ENCODE results near the gene ATG9B. TPM values are rescaled to one million over a fixed set of nuclear protein-coding genes. Genes with fewer than 3 reads are reported as not detected.

The ATG9B gene
- total and polyA plus RNA-seq, 2 experiments from 2014 or later, result 0.80 to 2.4 TPM

DNA sequence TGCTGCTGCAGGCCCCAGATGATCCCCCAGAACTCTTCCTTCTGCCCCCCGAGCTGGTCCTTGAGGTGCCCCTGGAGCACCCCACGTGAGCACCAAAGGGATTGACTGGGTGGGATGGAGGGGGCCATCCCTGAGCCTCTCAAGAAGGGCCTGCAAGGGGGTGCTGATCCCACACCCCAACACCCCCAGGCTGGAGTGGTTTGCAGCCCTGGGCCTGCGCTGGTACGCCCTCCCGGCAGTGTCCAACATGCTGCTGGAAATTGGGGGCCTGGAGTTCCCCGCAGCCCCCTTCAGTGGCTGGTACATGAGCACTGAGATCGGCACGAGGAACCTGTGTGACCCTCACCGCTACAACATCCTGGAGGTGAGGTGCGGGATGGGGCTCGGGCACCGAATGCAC, 25.3 kb downstream of the ATG9B start:
- WGBS (ENCODE audit: low lambda C conversion rate, missing lambda C conversion rate), result 93% methylated on average over 12 of the region's 12 CpGs
- no peak for DNase-seq (ENCODE audit: low spot score)
- Histone ChIP-seq H3K4me2 (no peak overlapping the region), H3K4me3 (no peak overlapping the region), H4K20me1 (ENCODE audit: insufficient read depth, poor library complexity, severe bottlenecking) (no peaks in the 10 kb centered on the region), H3K27me3 (no peaks in the 10 kb centered on the region), H3K9me3 (ENCODE audit: low read depth) (no peaks in the 10 kb centered on the region), H3K27ac (no peak overlapping the region), H3K9me2 (replicated peaks; ENCODE audit: insufficient read depth) (no peaks in the 10 kb centered on the region), H3K36me3 (replicated peaks; ENCODE audit: insufficient read depth, low read depth) (no peaks in the 10 kb centered on the region), H2AFZ (no peak overlapping the region), H3K79me2 (no peaks in the 10 kb centered on the region), H3K4me1 (ENCODE audit: insufficient read depth) (peaks cover 5% of the 10 kb centered on the region)
- TF ChIP-seq, protein P1, sequence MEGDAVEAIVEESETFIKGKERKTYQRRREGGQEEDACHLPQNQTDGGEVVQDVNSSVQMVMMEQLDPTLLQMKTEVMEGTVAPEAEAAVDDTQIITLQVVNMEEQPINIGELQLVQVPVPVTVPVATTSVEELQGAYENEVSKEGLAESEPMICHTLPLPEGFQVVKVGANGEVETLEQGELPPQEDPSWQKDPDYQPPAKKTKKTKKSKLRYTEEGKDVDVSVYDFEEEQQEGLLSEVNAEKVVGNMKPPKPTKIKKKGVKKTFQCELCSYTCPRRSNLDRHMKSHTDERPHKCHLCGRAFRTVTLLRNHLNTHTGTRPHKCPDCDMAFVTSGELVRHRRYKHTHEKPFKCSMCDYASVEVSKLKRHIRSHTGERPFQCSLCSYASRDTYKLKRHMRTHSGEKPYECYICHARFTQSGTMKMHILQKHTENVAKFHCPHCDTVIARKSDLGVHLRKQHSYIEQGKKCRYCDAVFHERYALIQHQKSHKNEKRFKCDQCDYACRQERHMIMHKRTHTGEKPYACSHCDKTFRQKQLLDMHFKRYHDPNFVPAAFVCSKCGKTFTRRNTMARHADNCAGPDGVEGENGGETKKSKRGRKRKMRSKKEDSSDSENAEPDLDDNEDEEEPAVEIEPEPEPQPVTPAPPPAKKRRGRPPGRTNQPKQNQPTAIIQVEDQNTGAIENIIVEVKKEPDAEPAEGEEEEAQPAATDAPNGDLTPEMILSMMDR (IDR thresholded peaks at IDR 0.05; ENCODE audit: poor library complexity), result no peak

DNA sequence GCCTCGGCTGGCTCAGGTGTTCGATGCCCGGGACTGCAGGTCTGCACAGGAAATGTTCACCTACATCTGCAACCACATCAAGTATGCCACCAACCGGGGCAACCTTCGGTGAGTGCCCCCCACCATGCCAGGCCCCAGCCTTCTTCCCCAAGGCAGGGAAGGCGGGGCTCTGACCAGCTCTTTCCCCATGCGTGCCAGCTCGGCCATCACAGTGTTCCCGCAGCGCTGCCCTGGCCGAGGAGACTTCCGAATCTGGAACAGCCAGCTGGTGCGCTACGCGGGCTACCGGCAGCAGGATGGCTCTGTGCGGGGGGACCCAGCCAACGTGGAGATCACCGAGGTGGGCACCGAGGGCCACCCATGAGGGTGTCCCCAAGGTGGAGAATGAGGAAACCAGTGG, 26.0 kb downstream of the ATG9B start:
- TF ChIP-seq, protein P1 (IDR thresholded peaks at IDR 0.05; ENCODE audit: poor library complexity), result no peak
- TF ChIP-seq EZH2phosphoT487 (IDR thresholded peaks at IDR 0.05; ENCODE audit: low read depth, severe bottlenecking, unreplicated experiment) (no peak), EZH2 (IDR thresholded peaks at IDR 0.05; ENCODE audit: borderline replicate concordance) (no peak)
- H3K4me2 ChIP-seq, result no peak overlapping the region
- WGBS (ENCODE audit: low lambda C conversion rate, missing lambda C conversion rate), result 95% methylated on average over 20 of the region's 20 CpGs
- H3K27me3 ChIP-seq, result no peaks in the 10 kb centered on the region
- H3K36me3 ChIP-seq (replicated peaks; ENCODE audit: insufficient read depth, low read depth), result no peaks in the 10 kb centered on the region
- H3K9me3 ChIP-seq (ENCODE audit: low read depth), result no peaks in the 10 kb centered on the region
- peaks cover 5% of the 10 kb centered on the region for H3K4me1 ChIP-seq (ENCODE audit: insufficient read depth)
- DNase-seq (ENCODE audit: low spot score), result no peak
- H3K79me2 ChIP-seq, result no peaks in the 10 kb centered on the region
- H4K20me1 ChIP-seq (ENCODE audit: insufficient read depth, poor library complexity, severe bottlenecking), result no peaks in the 10 kb centered on the region
- no peaks in the 10 kb centered on the region for H3K9me2 ChIP-seq (replicated peaks; ENCODE audit: insufficient read depth)
- H3K27ac ChIP-seq, result no peak overlapping the region
- H3K4me3 ChIP-seq, result no peak overlapping the region
- H2AFZ ChIP-seq, result no peak overlapping the region

DNA sequence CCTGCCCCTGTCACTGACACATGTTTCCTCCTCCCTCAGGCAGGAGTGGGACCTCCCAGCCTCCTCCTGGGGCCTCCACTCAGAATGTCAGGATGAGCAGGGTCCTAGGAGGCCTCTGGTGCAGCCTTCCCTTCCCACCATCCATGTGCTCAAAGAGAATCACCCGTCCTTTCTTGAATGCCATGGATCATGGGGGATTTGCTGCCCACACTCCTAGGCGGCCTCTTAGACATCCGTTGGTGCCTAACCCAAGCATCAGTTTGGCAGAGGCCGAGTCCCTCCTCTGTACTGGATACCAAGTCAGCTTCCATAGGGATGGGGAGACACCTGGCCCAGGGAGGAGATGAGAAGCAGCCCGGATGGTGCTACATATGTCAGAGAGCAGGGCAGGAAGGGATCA, 26.5 kb downstream of the ATG9B start:
- Histone ChIP-seq H3K36me3 (replicated peaks; ENCODE audit: insufficient read depth, low read depth) (no peaks in the 10 kb centered on the region), H3K4me3 (no peak overlapping the region), H2AFZ (no peak overlapping the region), H3K9me2 (replicated peaks; ENCODE audit: insufficient read depth) (no peaks in the 10 kb centered on the region), H3K4me2 (no peak overlapping the region), H4K20me1 (ENCODE audit: insufficient read depth, poor library complexity, severe bottlenecking) (no peaks in the 10 kb centered on the region), H3K79me2 (no peaks in the 10 kb centered on the region), H3K27me3 (no peaks in the 10 kb centered on the region), H3K4me1 (ENCODE audit: insufficient read depth) (peaks cover 5% of the 10 kb centered on the region), H3K9me3 (ENCODE audit: low read depth) (no peaks in the 10 kb centered on the region), H3K27ac (no peak overlapping the region)
- 89% methylated on average over 5 of the region's 5 CpGs for WGBS (ENCODE audit: low lambda C conversion rate, missing lambda C conversion rate)
- DNase-seq (ENCODE audit: low spot score), result no peak
- TF ChIP-seq, protein P1 (IDR thresholded peaks at IDR 0.05; ENCODE audit: poor library complexity), result no peak
- TF ChIP-seq EZH2phosphoT487 (IDR thresholded peaks at IDR 0.05; ENCODE audit: low read depth, severe bottlenecking, unreplicated experiment), result no peak
- no peak for TF ChIP-seq EZH2 (IDR thresholded peaks at IDR 0.05; ENCODE audit: borderline replicate concordance)

DNA sequence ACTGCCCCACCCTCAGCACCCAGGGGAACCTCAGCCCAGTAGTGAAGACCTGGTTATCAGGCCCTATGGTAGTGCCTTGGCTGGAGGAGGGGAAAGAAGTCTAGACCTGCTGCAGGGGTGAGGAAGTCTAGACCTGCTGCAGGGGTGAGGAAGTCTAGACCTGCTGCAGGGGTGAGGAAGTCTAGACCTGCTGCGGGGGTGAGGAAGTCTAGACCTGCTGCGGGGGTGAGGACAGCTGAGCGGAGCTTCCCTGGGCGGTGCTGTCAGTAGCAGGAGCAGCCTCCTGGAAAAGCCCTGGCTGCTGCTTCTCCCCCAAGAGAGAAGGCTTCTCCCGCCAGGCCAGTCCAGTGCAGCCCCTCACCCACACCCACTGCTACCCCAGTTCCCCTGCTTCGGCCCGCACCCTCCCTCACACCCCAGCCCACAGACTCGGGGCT, 27.2 kb downstream of the ATG9B start:
- WGBS (ENCODE audit: low lambda C conversion rate, missing lambda C conversion rate), result 94% methylated on average over 8 of the region's 8 CpGs
- no peak for DNase-seq (ENCODE audit: low spot score)

More for the DNA sequence above, 27.2 kb downstream of the ATG9B start:
- no peaks in the 10 kb centered on the region for H3K79me2 ChIP-seq
- no peaks in the 10 kb centered on the region for H3K9me3 ChIP-seq (ENCODE audit: low read depth)
- H3K4me1 ChIP-seq (ENCODE audit: insufficient read depth), result peaks cover 5% of the 10 kb centered on the region
- H3K4me2 ChIP-seq, result no peak overlapping the region
- no peaks in the 10 kb centered on the region for H4K20me1 ChIP-seq (ENCODE audit: insufficient read depth, poor library complexity, severe bottlenecking)
- H3K27ac ChIP-seq, result no peak overlapping the region
- TF ChIP-seq, protein P1 (IDR thresholded peaks at IDR 0.05; ENCODE audit: poor library complexity), result no peak
- TF ChIP-seq EZH2phosphoT487 (IDR thresholded peaks at IDR 0.05; ENCODE audit: low read depth, severe bottlenecking, unreplicated experiment) (no peak), EZH2 (IDR thresholded peaks at IDR 0.05; ENCODE audit: borderline replicate concordance) (no peak)
- H3K4me3 ChIP-seq, result no peak overlapping the region
- no peaks in the 10 kb centered on the region for H3K9me2 ChIP-seq (replicated peaks; ENCODE audit: insufficient read depth)
- H3K27me3 ChIP-seq, result no peaks in the 10 kb centered on the region
- H2AFZ ChIP-seq, result no peak overlapping the region
- no peaks in the 10 kb centered on the region for H3K36me3 ChIP-seq (replicated peaks; ENCODE audit: insufficient read depth, low read depth)
